ENCODE data around the gene CHPF2.

The CHPF2 gene

DNA sequence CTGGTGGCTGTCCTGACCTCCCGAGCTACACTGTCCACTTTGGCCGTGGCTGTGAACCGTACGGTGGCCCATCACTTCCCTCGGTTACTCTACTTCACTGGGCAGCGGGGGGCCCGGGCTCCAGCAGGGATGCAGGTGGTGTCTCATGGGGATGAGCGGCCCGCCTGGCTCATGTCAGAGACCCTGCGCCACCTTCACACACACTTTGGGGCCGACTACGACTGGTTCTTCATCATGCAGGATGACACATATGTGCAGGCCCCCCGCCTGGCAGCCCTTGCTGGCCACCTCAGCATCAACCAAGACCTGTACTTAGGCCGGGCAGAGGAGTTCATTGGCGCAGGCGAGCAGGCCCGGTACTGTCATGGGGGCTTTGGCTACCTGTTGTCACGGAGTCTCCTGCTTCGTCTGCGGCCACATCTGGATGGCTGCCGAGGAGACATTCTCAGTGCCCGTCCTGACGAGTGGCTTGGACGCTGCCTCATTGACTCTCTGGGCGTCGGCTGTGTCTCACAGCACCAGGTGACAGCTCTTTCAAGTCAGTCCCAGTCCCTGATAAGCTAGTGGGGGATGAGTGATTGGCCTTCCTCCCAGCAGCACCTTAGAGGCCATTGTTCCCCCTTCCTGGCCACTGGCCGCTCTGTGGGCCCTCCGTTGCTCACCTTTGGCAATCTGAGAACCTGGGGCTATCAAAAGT lies 3.0 kb downstream of the CHPF2 start:
- no peak for DNase-seq (ENCODE audit: low read depth in 2 of 2)

- DNase-seq (ENCODE audit: low read depth in 2 of 2): no peak
These were observed 4.1 kb downstream of the CHPF2 start for GRCh38 chr7:151236406-151236805.

- no peak for DNase-seq (ENCODE audit: low read depth in 2 of 2)
These were observed 5.2 kb downstream of the CHPF2 start for GRCh38 chr7:151237244-151238189.

DNA sequence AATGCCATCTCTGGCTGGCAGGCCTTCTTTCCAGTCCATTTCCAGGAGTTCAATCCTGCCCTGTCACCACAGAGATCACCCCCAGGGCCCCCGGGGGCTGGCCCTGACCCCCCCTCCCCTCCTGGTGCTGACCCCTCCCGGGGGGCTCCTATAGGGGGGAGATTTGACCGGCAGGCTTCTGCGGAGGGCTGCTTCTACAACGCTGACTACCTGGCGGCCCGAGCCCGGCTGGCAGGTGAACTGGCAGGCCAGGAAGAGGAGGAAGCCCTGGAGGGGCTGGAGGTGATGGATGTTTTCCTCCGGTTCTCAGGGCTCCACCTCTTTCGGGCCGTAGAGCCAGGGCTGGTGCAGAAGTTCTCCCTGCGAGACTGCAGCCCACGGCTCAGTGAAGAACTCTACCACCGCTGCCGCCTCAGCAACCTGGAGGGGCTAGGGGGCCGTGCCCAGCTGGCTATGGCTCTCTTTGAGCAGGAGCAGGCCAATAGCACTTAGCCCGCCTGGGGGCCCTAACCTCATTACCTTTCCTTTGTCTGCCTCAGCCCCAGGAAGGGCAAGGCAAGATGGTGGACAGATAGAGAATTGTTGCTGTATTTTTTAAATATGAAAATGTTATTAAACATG lies 6.0 kb downstream of the CHPF2 start:
- DNase-seq (ENCODE audit: low read depth in 2 of 2): no peak

DNA sequence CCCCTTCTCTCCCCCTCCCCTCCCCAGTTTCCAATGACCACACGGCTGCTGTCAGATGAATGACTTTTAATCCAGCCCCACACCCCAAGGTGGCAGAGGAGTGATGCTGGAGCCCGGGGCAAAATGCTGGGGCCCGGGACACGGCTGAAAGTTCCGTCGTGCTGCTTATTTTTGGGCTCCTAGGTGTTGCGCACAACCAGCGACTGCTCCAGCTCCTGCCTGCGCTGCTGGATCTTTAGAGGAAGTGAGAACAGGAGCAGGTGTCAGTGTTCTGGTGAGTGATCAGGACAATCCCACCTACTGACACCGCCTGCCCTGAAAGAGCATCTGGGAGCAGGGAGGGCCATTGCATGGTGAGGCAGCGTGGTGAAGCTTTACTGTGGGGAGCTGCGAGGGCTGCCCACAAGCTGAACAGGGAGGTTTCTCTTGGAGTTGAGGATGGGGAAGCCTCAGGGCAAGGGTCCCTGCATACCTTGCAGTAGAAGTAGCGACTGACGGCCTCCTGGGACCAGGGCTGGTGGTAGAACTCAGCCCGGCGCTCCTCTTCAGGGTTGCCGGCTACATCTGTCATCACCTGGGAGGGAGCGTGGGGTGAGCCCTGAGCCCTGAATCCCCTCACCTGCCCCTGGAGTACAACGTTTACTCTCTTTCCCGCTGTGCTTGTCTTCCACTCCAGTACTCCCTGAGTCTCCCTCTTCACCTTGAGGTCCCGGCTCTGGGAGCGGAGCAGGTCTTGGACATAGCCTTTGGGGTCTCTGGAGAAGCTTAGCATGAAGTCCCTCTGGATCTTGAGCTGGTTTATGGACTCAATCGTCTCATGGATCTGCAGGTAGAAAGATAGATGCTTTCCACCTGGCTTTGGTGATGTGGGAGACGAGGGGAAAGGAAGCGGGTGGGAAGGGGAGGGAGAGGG lies 6.9 kb downstream of the CHPF2 start:
- DNase-seq (ENCODE audit: low read depth in 2 of 2): no peak

DNA sequence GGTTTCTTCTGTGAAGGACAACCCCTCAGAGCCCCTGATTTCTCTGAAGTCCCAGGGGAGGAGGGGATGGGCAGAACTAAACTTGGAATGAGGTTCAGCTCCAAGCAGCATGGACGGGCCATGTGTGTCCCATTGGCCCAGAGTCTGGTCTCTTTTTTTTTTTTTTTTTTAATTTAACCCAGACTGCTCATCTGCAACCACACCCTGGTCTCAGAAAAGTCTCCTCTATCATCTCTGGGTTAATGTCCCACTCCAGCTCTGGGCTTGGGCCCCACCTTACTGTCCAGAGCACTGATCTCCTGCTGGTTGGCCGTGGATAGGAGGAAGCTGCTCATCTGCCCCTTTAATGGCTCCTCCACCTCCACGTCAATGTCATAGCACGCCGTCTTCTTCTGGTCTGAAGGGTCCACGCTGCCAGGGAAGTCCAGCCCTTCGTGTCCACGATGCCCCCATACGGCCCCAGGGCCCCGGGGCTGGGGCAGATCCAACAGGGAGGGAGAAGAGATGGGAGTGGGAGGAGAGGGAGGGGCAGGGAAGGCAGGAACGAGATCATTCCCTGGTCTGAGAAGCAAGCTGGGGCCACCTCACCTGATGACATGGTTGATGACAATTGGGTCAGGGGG lies 7.7 kb downstream of the CHPF2 start:
- DNase-seq (ENCODE audit: low read depth in 2 of 2): no peak

- no peak for DNase-seq (ENCODE audit: low read depth in 2 of 2)
These were observed 8.3 kb downstream of the CHPF2 start for GRCh38 chr7:151240536-151240935.

GRCh38 chr7:151240942-151241754 lies 8.9 kb downstream of the CHPF2 start:
- no peak for DNase-seq (ENCODE audit: low read depth in 2 of 2)

GRCh38 chr7:151241755-151242096 lies 9.4 kb downstream of the CHPF2 start:
- no peak for DNase-seq (ENCODE audit: low read depth in 2 of 2)

- DNase-seq (ENCODE audit: low read depth in 2 of 2): no peak
These were observed 10.1 kb downstream of the CHPF2 start for GRCh38 chr7:151242159-151243044.

DNA sequence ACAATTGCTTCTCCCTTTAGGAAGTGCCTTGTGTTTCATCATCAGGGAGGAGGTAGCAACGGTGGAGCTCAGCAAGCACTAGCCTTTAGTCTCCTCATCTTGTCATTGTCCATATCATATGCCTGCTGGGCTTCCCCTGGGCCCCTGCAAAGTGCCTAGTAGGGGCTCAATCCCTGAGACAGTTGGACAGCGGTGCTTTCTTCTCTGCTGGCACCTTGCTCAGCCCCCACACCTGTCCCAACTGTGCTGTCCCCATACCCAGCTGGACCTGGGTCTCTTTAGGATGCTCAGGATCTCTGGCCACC lies 10.7 kb downstream of the CHPF2 start:
- DNase-seq (ENCODE audit: low read depth in 2 of 2): no peak

GRCh38 chr7:151243408-151244195 lies 11.3 kb downstream of the CHPF2 start:
- DNase-seq (ENCODE audit: low read depth in 2 of 2): no peak

GRCh38 chr7:151244196-151244840 lies 12.0 kb downstream of the CHPF2 start:
- peak in 1 of 2 donors; percentile 62 for DNase-seq (ENCODE audit: low read depth in 2 of 2)

GRCh38 chr7:151244841-151245346 lies 12.6 kb downstream of the CHPF2 start:
- no peak for DNase-seq (ENCODE audit: low read depth in 2 of 2)

DNA sequence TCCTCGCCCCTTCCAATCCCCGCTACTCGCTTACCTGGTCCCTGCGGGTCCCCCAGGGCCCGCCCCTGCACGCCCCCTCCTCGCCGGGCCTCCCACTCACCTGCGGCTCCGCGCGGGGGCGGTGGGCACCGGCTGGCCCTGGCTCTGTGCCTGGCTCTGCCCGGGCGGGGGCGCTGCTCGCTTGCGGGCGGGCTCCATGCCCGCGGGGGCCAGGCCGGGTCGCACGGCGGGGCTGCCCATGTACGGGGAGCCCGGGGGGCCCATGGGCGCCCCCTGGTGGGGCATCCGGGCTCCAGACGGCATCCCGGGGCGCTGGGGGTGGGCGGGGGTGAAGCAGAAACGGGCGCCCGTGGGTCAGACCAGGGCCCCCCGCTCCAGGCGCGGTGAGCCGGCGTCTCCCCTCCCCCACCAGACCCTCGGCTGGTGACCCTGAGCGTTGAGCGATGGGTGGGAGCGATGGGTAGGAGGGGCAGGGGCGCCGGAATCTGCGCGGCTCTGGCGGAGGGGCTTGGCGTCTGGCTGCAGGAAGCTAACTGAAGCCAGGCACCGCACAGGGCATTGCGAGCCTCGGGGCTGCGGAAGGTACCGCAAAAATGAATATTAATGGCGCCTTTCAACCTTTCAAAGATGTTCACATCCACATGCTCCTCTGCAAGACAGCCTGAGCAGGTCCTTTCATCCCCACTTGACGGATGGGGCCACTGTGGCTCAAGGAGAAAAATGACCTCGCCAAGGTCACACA lies 13.2 kb downstream of the CHPF2 start:
- peak in 1 of 2 donors; percentile 47 for DNase-seq (ENCODE audit: low read depth in 2 of 2)

GRCh38 chr7:151246102-151246850 lies 14.0 kb downstream of the CHPF2 start:
- DNase-seq (ENCODE audit: low read depth in 2 of 2): no peak

Measured in stimulated activated CD4-positive, alpha-beta T cell treated with anti-CD3 and anti-CD28 coated beads, Interleukin-15, amount 100 ng/mL, for 48 hours (primary cell).